NCI-H146 (cell line): Measurements from ENCODE around the gene CELF5.
"Not testable (repeated sequence)": the region's sequence is repeated elsewhere in the genome, so short reads cannot be mapped to it uniquely, and the experiment has no call there.

Experiments used
- DNase-seq: peaks from one replicate; lab custom pipeline; 2025; lab: John Stamatoyannopoulos, UW

Gene CELF5

GRCh38 chr19:3322199-3322978, 97.9 kb downstream of the CELF5 start:
- no peak for DNase-seq

- no peak for DNase-seq
Measured at GRCh38 chr19:3323026-3323425, 98.6 kb downstream of the CELF5 start.

GRCh38 chr19:3323658-3324057, 99.2 kb downstream of the CELF5 start:
- no peak for DNase-seq

- no peak for DNase-seq
Measured at GRCh38 chr19:3324405-3324856, 100.0 kb downstream of the CELF5 start.

GRCh38 chr19:3325451-3325850, 101.0 kb downstream of the CELF5 start:
- no peak for DNase-seq

GRCh38 chr19:3328743-3329142, 104.3 kb downstream of the CELF5 start:
- DNase-seq: no peak

GRCh38 chr19:3330047-3330446, 105.6 kb downstream of the CELF5 start:
- no peak for DNase-seq

GRCh38 chr19:3332232-3332631, 107.8 kb downstream of the CELF5 start:
- not testable (repeated sequence) for DNase-seq

- DNase-seq: no peak
Measured at GRCh38 chr19:3333020-3333583, 108.6 kb downstream of the CELF5 start.

- no peak for DNase-seq
Measured at GRCh38 chr19:3333662-3334061, 109.2 kb downstream of the CELF5 start.

- DNase-seq: not testable (repeated sequence)
Measured at GRCh38 chr19:3334749-3335430, 110.4 kb downstream of the CELF5 start.

GRCh38 chr19:3335431-3336350, 111.2 kb downstream of the CELF5 start:
- DNase-seq: no peak

- DNase-seq: no peak
Measured at GRCh38 chr19:3336351-3336679, 111.9 kb downstream of the CELF5 start.

- no peak for DNase-seq
Measured at GRCh38 chr19:3336680-3337523, 112.4 kb downstream of the CELF5 start.

GRCh38 chr19:3338541-3339181, 114.2 kb downstream of the CELF5 start:
- DNase-seq: no peak

- no peak for DNase-seq
Measured at GRCh38 chr19:3340340-3340739, 115.9 kb downstream of the CELF5 start.

- no peak for DNase-seq
Measured at GRCh38 chr19:3342246-3342645, 117.8 kb downstream of the CELF5 start.

- DNase-seq: not testable (repeated sequence)
Measured at GRCh38 chr19:3342962-3343361, 118.5 kb downstream of the CELF5 start.

- DNase-seq: no peak
Measured at GRCh38 chr19:3343619-3344502, 119.4 kb downstream of the CELF5 start.
